Measurements from ENCODE around the gene IGF1. TPM values are rescaled to one million over a fixed set of nuclear protein-coding genes. Genes with fewer than 3 reads are reported as not detected.

IGF1 gene
- total RNA-seq, 1 donor from 2014 or later = 62.2 TPM

GRCh38 chr12:102379346-102380162 is 100.8 kb downstream of the IGF1 start:
- no peak overlapping the region for H3K4me3 Mint-ChIP-seq
- TF ChIP-seq, protein P1, sequence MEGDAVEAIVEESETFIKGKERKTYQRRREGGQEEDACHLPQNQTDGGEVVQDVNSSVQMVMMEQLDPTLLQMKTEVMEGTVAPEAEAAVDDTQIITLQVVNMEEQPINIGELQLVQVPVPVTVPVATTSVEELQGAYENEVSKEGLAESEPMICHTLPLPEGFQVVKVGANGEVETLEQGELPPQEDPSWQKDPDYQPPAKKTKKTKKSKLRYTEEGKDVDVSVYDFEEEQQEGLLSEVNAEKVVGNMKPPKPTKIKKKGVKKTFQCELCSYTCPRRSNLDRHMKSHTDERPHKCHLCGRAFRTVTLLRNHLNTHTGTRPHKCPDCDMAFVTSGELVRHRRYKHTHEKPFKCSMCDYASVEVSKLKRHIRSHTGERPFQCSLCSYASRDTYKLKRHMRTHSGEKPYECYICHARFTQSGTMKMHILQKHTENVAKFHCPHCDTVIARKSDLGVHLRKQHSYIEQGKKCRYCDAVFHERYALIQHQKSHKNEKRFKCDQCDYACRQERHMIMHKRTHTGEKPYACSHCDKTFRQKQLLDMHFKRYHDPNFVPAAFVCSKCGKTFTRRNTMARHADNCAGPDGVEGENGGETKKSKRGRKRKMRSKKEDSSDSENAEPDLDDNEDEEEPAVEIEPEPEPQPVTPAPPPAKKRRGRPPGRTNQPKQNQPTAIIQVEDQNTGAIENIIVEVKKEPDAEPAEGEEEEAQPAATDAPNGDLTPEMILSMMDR (IDR thresholded peaks at IDR 0.05; ENCODE audit: unreplicated experiment) = no peak
- no peaks in the 10 kb centered on the region for H3K27me3 Mint-ChIP-seq (ENCODE audit: low read depth)
- H3K36me3 Mint-ChIP-seq = peaks cover 4% of the 10 kb centered on the region
- peaks cover 30% of the 10 kb centered on the region for H3K9me3 Mint-ChIP-seq
- H3K4me1 Mint-ChIP-seq = no peaks in the 10 kb centered on the region
- H3K27ac Mint-ChIP-seq = no peak overlapping the region
- no peak for DNase-seq (ENCODE audit: low spot score in 2 of 2, unreplicated experiment in 2 of 2)

DNA sequence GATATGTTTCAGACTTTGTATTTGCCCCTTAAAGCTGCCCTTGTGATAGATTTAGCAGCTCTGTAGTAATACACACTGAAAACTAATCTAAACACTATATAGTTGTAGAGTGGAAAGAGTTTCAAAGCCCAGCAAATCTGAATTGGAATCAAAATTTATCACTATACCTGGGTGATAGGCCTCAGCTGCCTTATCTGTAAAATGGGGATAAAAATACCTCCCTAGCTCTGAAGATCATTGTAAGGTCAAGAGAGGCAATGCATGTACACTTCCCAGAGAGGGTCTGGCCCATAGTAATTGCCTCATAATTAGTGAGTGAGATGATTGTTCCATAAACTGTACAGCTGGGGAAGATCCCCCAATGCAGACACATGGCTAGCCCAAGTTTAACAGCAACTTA is 103.6 kb downstream of the IGF1 start:
- Mint-ChIP-seq H3K9me3 (peaks cover 29% of the 10 kb centered on the region), H3K27ac (no peak overlapping the region), H3K4me3 (no peak overlapping the region), H3K27me3 (ENCODE audit: low read depth) (no peaks in the 10 kb centered on the region), H3K36me3 (no peaks in the 10 kb centered on the region), H3K4me1 (no peaks in the 10 kb centered on the region)
- no peak for DNase-seq (ENCODE audit: low spot score in 2 of 2, unreplicated experiment in 2 of 2)
- TF ChIP-seq, protein P1 (IDR thresholded peaks at IDR 0.05; ENCODE audit: unreplicated experiment) = no peak

GRCh38 chr12:102376181-102376747 is 104.1 kb downstream of the IGF1 start:
- Mint-ChIP-seq H3K4me1 (no peaks in the 10 kb centered on the region), H3K9me3 (peaks cover 26% of the 10 kb centered on the region), H3K36me3 (no peaks in the 10 kb centered on the region), H3K27me3 (ENCODE audit: low read depth) (no peaks in the 10 kb centered on the region), H3K27ac (no peak overlapping the region), H3K4me3 (no peak overlapping the region)
- TF ChIP-seq, protein P1 (IDR thresholded peaks at IDR 0.05; ENCODE audit: unreplicated experiment) = no peak
- no peak for DNase-seq (ENCODE audit: low spot score in 2 of 2, unreplicated experiment in 2 of 2)

GRCh38 chr12:102374190-102374589 is 106.2 kb downstream of the IGF1 start:
- H3K9me3 Mint-ChIP-seq = peaks cover 26% of the 10 kb centered on the region
- H3K4me1 Mint-ChIP-seq = no peaks in the 10 kb centered on the region
- no peaks in the 10 kb centered on the region for H3K36me3 Mint-ChIP-seq
- no peak for DNase-seq (ENCODE audit: low spot score in 2 of 2, unreplicated experiment in 2 of 2)
- H3K4me3 Mint-ChIP-seq = no peak overlapping the region
- no peaks in the 10 kb centered on the region for H3K27me3 Mint-ChIP-seq (ENCODE audit: low read depth)
- TF ChIP-seq, protein P1 (IDR thresholded peaks at IDR 0.05; ENCODE audit: unreplicated experiment) = no peak
- no peak overlapping the region for H3K27ac Mint-ChIP-seq

DNA sequence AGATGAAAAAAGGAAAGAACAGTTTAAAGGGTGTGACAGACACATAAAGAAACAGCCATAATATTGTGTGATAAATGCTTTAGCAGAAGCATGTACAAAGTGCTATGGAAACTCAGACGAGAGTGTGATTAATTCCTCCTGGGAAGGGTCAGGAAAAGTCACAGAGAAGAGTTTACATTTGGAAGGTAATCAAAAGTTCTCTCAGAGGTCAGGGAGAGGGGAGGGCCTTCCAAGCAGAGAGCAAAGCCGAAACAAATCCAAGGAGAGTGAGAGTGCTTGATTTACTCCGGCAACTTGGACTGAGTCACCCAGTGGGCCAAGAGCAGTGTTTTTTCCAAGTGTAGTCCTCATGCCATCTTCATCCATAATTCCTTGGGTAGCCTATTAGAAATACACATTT is 108.3 kb downstream of the IGF1 start:
- DNase-seq (ENCODE audit: low spot score in 2 of 2, unreplicated experiment in 2 of 2) = no peak
- Mint-ChIP-seq H3K27ac (no peak overlapping the region), H3K4me1 (no peaks in the 10 kb centered on the region), H3K36me3 (no peaks in the 10 kb centered on the region), H3K4me3 (no peak overlapping the region), H3K27me3 (ENCODE audit: low read depth) (no peaks in the 10 kb centered on the region), H3K9me3 (peaks cover 40% of the 10 kb centered on the region)
- TF ChIP-seq, protein P1 (IDR thresholded peaks at IDR 0.05; ENCODE audit: unreplicated experiment) = no peak

Data from mesothelial cell of epicardium (in vitro differentiated cells).